ENCODE results near the gene SH3RF1. TPM values are rescaled to one million over a fixed set of nuclear protein-coding genes. Genes with fewer than 3 reads are reported as not detected.

The SH3RF1 gene
- total RNA-seq, 1 experiment from 2014 or later = 15.3 TPM

GRCh38 chr4:169226565-169226964 is 44.2 kb downstream of the SH3RF1 start:
- TF ChIP-seq CTCF (conservative IDR thresholded peaks at IDR 0.05) = no peak
- Histone ChIP-seq H3K79me1 (ENCODE audit: insufficient read depth, low read depth, low read length, poor library complexity, severe bottlenecking) (peaks cover 4% of the 10 kb centered on the region), H3K9ac (ENCODE audit: extremely low read depth, insufficient read length, low read length) (no peak overlapping the region), H2AK5ac (ENCODE audit: insufficient read length, low read length) (no peak overlapping the region), H4K20me1 (ENCODE audit: control insufficient read depth, insufficient read depth, insufficient read length) (no peaks in the 10 kb centered on the region), H2BK5ac (ENCODE audit: insufficient read length, low read length) (no peak overlapping the region), H3K27ac (ENCODE audit: insufficient read length, low read depth, low read length) (no peak overlapping the region), H2BK120ac (ENCODE audit: low read depth, low read length, poor library complexity, severe bottlenecking) (no peak overlapping the region), H3K4me1 (ENCODE audit: insufficient read depth, low read length) (no peaks in the 10 kb centered on the region; the same call in 1 of the 2 replicates), H2AFZ (ENCODE audit: low read length) (no peak overlapping the region), H3K4ac (ENCODE audit: low read depth, low read length) (no peak overlapping the region), H4K8ac (replicated peaks; ENCODE audit: insufficient read length, low read depth, low read length) (no peak overlapping the region), H2BK12ac (ENCODE audit: insufficient read length, low read depth, low read length) (no peak overlapping the region), H2BK15ac (ENCODE audit: low read depth, low read length) (no peak overlapping the region), H3K27me3 (ENCODE audit: insufficient read depth, low read length) (no peaks in the 10 kb centered on the region), H4K5ac (ENCODE audit: insufficient read length, low read depth, low read length) (no peak overlapping the region), H3K56ac (ENCODE audit: insufficient read length, low read depth, low read length) (no peak overlapping the region), H3K23me2 (ENCODE audit: insufficient read length, low read depth, low read length, poor library complexity, severe bottlenecking) (no peaks in the 10 kb centered on the region), H3K9me3 (ENCODE audit: control insufficient read depth, low read depth, low read length) (no peaks in the 10 kb centered on the region), H3K18ac (ENCODE audit: insufficient read length, low read depth, low read length) (no peak overlapping the region), H2BK20ac (ENCODE audit: low read depth, low read length, poor library complexity, severe bottlenecking) (no peak overlapping the region), H4K91ac (ENCODE audit: insufficient read length, low read depth, low read length) (no peak overlapping the region), H3K4me2 (ENCODE audit: insufficient read depth, insufficient read length, low read length) (no peak overlapping the region), H3K14ac (ENCODE audit: insufficient read depth, low read length) (no peak overlapping the region), H3K79me2 (ENCODE audit: insufficient read depth, low read length) (no peaks in the 10 kb centered on the region), H3K23ac (ENCODE audit: insufficient read length, low read depth, low read length) (no peak overlapping the region), H3T11ph (ENCODE audit: low read length) (no peak overlapping the region)
- Mint-ChIP-seq H3K27ac (no peak overlapping the region), H3K27me3 (ENCODE audit: low read depth) (no peaks in the 10 kb centered on the region), H3K9me3 (no peaks in the 10 kb centered on the region), H3K4me3 (no peak overlapping the region), H3K36me3 (ENCODE audit: insufficient read depth in 1 of 3, low read depth in 3 of 3) (no peaks in the 10 kb centered on the region), H3K4me1 (no peaks in the 10 kb centered on the region)
- no peak for DNase-seq

Data from H9 (cell line).